SJSA1 (cell line): Measurements from ENCODE around the gene TXNL1. TPM values are rescaled to one million over a fixed set of nuclear protein-coding genes. Genes with fewer than 3 reads are reported as not detected.
"Not testable (repeated sequence)": the region's sequence is repeated elsewhere in the genome, so short reads cannot be mapped to it uniquely, and the experiment has no call there.

ENCODE experiments used
- DNase-seq, 2 experiments: peaks; one replicate each; pipeline ENCODE4 v3.0.0-alpha.2; 2015 to 2020; ENCODE audit warnings: low spot score in 2 of 2, low read depth in 1 of 2
- H3K27ac ChIP-seq: fragments of 250-450 bp; sonication (Bioruptor Pico); 2 replicates; pipeline ENCODE4 v1.5.1; 2020; ENCODE audit warnings: mild to moderate bottlenecking, moderate library complexity
- H3K27me3 ChIP-seq: fragments of 250-450 bp; sonication (Bioruptor Pico); replicated peaks from 2 replicates; pipeline ENCODE4 v1.5.1; 2020; ENCODE audit warnings: mild to moderate bottlenecking, moderate library complexity
- H3K36me3 ChIP-seq: fragments of 250-450 bp; sonication (Bioruptor Pico); 2 replicates; pipeline ENCODE4 v1.5.1; 2020; ENCODE audit warnings: mild to moderate bottlenecking
- H3K4me1 ChIP-seq: fragments of 250-450 bp; sonication (Bioruptor Pico); replicated peaks from 2 replicates; pipeline ENCODE4 v1.6.1; 2021; ENCODE audit warnings: mild to moderate bottlenecking
- H3K4me3 ChIP-seq: fragments of 250-450 bp; sonication (Bioruptor Pico); 2 replicates; pipeline ENCODE4 v1.5.1; 2020; ENCODE audit warnings: mild to moderate bottlenecking
- H3K9me3 ChIP-seq: fragments of 250-450 bp; sonication (Bioruptor Pico); replicated peaks from 2 replicates; pipeline ENCODE4 v1.5.1; 2020; ENCODE audit warnings: mild to moderate bottlenecking
- total RNA-seq: library from RNA; depleted of rRNA; stranded (reverse); fragments of >200 nt; shearing (Covaris generic); gene quantifications from 2 replicates; pipeline ENCODE4 v1.2.3, GENCODE V29; 2014

The TXNL1 gene
- total RNA-seq, 1 experiment from 2014 or later = 78.6 TPM

- no peak for DNase-seq
- Histone ChIP-seq H3K4me3 (no peak overlapping the region), H3K36me3 (no peaks in the 10 kb centered on the region), H3K27me3 (no peaks in the 10 kb centered on the region), H3K27ac (no peak overlapping the region), H3K4me1 (peaks cover 8% of the 10 kb centered on the region; the same call in 1 of the 2 replicates), H3K9me3 (no peaks in the 10 kb centered on the region)
Measured at GRCh38 chr18:56574861-56575260, 63.5 kb downstream of the TXNL1 start.

DNA sequence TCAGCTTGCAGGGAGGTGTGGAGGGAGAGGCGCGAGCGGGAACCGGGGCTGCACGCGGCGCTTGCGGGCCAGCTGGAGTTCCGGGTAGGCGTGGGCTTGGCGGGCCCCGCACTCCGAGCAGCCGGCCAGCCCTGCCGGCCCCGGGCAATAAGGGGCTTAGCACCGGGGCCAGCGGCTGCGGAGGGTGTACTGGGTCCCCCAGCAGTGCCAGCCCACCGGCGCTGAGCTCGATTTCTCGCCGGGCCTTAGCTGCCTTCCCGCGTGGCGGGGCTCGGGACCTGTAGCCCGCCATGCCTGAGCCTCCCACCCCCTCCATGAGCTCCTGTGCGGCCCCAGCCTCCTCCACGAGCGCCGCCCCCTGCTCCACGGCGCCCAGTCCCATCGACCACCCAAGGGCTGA is 66.1 kb downstream of the TXNL1 start:
- H3K9me3 ChIP-seq, H3K27ac ChIP-seq, H3K27me3 ChIP-seq, H3K36me3 ChIP-seq, H3K4me3 ChIP-seq, H3K4me1 ChIP-seq, DNase-seq: not testable (repeated sequence)

DNA sequence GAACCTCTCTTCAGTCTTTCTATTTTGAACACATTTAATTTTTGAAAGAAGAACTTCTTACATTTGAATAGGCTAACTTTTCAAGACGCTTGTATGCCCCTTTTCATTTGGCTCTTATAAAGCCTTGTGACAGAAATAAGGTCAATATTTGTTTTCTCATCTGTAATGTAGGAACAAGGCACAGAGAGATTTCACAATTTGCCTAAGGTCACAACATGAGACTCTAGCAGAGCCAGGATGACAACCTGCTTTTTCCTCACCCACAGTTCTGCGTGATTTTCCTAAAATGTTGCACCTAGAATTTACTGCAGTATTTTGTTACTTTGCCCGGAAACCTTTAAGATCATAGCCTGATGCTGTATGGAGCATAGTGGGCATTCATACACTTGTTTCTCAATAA is 67.4 kb downstream of the TXNL1 start:
- Histone ChIP-seq H3K27ac (no peak overlapping the region), H3K27me3 (no peaks in the 10 kb centered on the region), H3K36me3 (no peaks in the 10 kb centered on the region), H3K4me3 (no peak overlapping the region), H3K9me3 (no peaks in the 10 kb centered on the region), H3K4me1 (peaks cover 8% of the 10 kb centered on the region; the same call in 1 of the 2 replicates)
- no peak for DNase-seq

DNA sequence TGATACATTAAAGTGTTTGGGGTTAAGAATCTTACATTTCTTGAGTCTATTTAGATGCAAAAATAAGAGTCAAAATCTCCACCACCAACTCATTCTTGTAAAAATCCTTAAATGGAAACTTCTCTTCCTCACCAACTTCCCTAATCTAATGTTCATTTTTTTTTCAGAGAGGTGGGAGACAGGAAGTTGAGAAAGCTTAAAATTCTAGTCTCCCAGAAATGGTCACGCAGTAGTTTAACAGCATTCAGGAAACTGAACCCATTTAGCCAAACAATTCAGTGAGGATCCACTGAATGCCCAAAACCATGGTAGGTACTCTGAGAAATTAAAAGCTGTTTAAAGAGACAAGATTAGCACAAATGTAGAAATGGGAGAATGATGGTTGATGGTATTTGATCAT is 69.0 kb downstream of the TXNL1 start:
- no peak for DNase-seq
- H3K36me3 ChIP-seq = no peaks in the 10 kb centered on the region
- no peaks in the 10 kb centered on the region for H3K4me1 ChIP-seq
- H3K27ac ChIP-seq = no peak overlapping the region
- H3K27me3 ChIP-seq = no peaks in the 10 kb centered on the region
- H3K4me3 ChIP-seq = no peak overlapping the region
- H3K9me3 ChIP-seq = no peaks in the 10 kb centered on the region

DNA sequence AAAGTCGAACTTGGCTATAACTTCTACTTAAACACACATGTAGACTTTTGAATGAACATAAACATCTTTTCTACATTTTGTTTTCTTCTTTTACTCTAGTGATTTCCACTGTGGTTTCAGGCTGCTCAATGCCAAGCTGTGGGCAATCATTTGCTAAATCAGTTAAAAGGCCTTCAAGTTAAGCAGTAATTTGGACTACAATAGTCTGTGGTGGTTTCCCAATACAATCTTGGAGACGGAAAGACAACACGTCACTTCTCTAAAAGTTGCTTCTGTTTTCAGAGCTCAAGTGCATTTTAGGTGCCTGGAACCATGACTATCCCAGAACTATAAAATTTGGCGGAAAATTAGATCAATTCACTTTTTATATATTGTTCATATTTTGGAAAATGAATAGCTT is 69.4 kb downstream of the TXNL1 start:
- no peak overlapping the region for H3K27ac ChIP-seq
- no peaks in the 10 kb centered on the region for H3K4me1 ChIP-seq
- no peak overlapping the region for H3K4me3 ChIP-seq
- no peak for DNase-seq
- no peaks in the 10 kb centered on the region for H3K27me3 ChIP-seq
- no peaks in the 10 kb centered on the region for H3K9me3 ChIP-seq
- H3K36me3 ChIP-seq = no peaks in the 10 kb centered on the region

DNA sequence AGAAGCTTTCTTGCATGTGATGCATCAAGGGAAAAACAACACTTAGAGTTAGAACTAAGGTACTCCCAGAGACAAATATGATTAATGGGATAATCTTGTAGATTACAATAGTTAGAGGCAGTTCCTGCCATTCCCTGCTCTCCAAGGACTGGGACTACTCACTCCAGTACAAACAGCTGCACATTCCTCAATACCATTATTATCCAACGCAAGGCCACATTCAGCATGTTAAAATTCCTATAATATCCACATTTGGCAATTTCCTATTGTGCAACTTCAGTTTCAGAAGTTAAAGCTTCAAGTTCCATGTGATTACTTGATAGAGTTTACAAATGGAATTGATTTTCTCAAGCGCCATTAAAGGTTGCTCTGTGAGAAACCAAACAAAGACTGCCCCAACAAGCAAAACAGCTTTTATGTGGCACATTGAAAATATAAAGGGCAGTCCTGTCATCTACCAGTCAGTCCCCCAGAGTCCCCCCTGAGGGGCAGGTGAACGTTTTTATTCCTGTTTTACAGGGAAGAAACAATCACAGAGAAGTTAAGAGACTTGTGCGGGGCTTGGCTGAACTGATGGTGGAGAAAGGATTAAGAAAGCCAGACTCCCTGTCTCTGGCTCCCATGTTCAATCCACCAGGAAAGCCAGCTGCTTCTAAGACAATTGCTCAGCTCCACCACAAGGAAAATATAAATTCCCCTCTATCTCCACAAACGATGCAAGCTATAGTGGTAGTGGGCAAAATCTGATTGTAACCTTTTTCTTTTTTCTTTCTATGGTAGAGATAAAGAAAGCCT is 72.6 kb downstream of the TXNL1 start:
- no peak for DNase-seq
- Histone ChIP-seq H3K4me3 (no peak overlapping the region), H3K9me3 (no peaks in the 10 kb centered on the region), H3K27ac (no peak overlapping the region), H3K27me3 (no peaks in the 10 kb centered on the region), H3K4me1 (no peaks in the 10 kb centered on the region), H3K36me3 (no peaks in the 10 kb centered on the region)

GRCh38 chr18:56565046-56565445 is 73.3 kb downstream of the TXNL1 start:
- H3K27ac ChIP-seq = no peak overlapping the region

GRCh38 chr18:56563568-56563967 is 74.8 kb downstream of the TXNL1 start:
- Histone ChIP-seq H3K4me1 (no peaks in the 10 kb centered on the region), H3K4me3 (no peak overlapping the region), H3K9me3 (no peaks in the 10 kb centered on the region), H3K27ac (no peak overlapping the region), H3K36me3 (no peaks in the 10 kb centered on the region), H3K27me3 (no peaks in the 10 kb centered on the region)
- DNase-seq = no peak

More at GRCh38 chr18:56565046-56565445, 73.3 kb downstream of the TXNL1 start:
- Histone ChIP-seq H3K27me3 (no peaks in the 10 kb centered on the region), H3K4me1 (no peaks in the 10 kb centered on the region), H3K36me3 (no peaks in the 10 kb centered on the region), H3K4me3 (no peak overlapping the region), H3K9me3 (no peaks in the 10 kb centered on the region)
- DNase-seq = no peak

GRCh38 chr18:56562479-56562878 is 75.9 kb downstream of the TXNL1 start:
- Histone ChIP-seq H3K36me3 (no peaks in the 10 kb centered on the region), H3K27me3 (no peaks in the 10 kb centered on the region), H3K4me1 (no peaks in the 10 kb centered on the region), H3K9me3 (no peaks in the 10 kb centered on the region), H3K27ac (no peak overlapping the region), H3K4me3 (no peak overlapping the region)
- no peak for DNase-seq

DNA sequence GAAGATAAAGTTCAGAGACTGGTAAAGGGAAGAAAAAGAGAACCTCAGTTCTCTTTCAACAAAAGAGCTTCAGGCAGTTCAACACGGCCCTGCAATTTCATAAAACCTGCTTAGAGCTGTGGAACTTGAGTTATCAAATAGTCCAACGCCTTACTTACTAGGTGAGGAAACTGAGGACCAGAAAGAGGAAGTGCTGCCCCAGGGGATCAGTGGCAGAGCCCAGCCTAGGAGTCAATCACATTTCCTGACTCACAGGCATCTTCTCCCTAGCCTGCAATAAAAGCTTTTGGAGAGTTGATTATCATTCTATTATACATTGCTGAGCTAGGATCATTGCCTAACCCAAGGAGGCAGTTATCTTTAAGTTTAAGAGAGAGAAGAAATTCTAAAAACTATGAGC is 77.4 kb downstream of the TXNL1 start:
- H3K27ac ChIP-seq = no peak overlapping the region
- no peaks in the 10 kb centered on the region for H3K4me1 ChIP-seq
- H3K27me3 ChIP-seq = no peaks in the 10 kb centered on the region
- no peaks in the 10 kb centered on the region for H3K9me3 ChIP-seq
- no peak for DNase-seq
- no peak overlapping the region for H3K4me3 ChIP-seq
- H3K36me3 ChIP-seq = no peaks in the 10 kb centered on the region

DNA sequence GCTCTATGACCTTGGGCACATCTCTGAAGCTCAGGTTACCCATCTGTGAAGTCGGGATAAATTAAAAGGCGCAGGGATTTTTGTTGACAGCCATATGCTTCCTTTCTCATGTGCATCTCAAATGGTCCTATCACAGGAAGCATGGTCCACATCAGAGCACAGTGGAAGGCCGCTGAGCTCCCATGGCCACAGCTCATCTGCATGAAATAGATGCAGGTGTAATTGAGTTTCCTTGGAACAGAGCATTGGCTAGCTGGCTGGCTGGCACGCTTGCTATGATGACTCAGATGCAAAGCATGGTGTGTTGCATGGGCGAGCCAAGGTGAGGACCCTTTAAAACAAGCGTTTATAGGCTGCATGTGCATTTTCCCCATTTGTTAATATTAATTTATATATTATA is 79.3 kb downstream of the TXNL1 start:
- H3K27ac ChIP-seq = no peak overlapping the region
- H3K4me1 ChIP-seq = no peaks in the 10 kb centered on the region
- no peak overlapping the region for H3K4me3 ChIP-seq
- H3K27me3 ChIP-seq = no peaks in the 10 kb centered on the region
- no peak for DNase-seq
- no peaks in the 10 kb centered on the region for H3K36me3 ChIP-seq
- H3K9me3 ChIP-seq = no peaks in the 10 kb centered on the region

- Histone ChIP-seq H3K36me3 (no peaks in the 10 kb centered on the region), H3K4me3 (no peak overlapping the region), H3K4me1 (no peaks in the 10 kb centered on the region), H3K27ac (no peak overlapping the region), H3K27me3 (no peaks in the 10 kb centered on the region), H3K9me3 (no peaks in the 10 kb centered on the region)
- DNase-seq = no peak
Measured at GRCh38 chr18:56556907-56557306, 81.5 kb downstream of the TXNL1 start.

DNA sequence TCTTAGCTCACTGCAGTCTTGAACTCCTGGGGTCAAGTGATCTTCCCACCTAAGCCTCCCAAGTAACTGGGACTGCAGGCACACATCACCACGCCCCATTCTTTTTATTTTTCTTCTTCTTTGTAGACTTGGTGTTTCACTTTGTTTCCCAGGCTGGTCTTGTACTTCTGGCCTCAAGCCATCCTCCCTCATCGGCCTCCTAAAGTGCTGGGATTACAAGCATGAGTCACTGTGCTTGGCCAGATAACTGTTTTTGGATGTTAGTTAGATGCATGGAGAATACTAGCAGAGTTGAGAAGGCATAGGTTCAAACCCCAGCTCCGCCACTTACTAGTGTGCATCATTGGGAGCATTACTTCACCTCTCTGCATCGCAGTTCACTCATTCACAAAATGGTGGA is 88.3 kb downstream of the TXNL1 start:
- no peaks in the 10 kb centered on the region for H3K9me3 ChIP-seq
- no peak overlapping the region for H3K27ac ChIP-seq
- DNase-seq = no peak
- no peaks in the 10 kb centered on the region for H3K36me3 ChIP-seq
- no peaks in the 10 kb centered on the region for H3K4me1 ChIP-seq
- H3K4me3 ChIP-seq = no peak overlapping the region
- no peaks in the 10 kb centered on the region for H3K27me3 ChIP-seq
